Choroid plexus epithelial cell (primary cell): ENCODE results near the gene KCNQ4.

ENCODE experiments used
- DNase-seq: peaks from one replicate; pipeline ENCODE4 v3.0.0-alpha.2; 2010; ENCODE audit warnings: low read depth
- H3K4me3 ChIP-seq: 2 replicates; pipeline ENCODE4 v1.5.1; 2011; ENCODE audit warnings: low read depth, mild to moderate bottlenecking, control low read depth, low read length, moderate library complexity
- CTCF ChIP-seq: conservative IDR thresholded peaks from 2 replicates; pipeline ENCODE4 v1.5.1; 2011; ENCODE audit warnings: low read depth, mild to moderate bottlenecking, control low read depth, inconsistent platforms, low read length, moderate library complexity

Gene KCNQ4

GRCh38 chr1:40785446-40785845, 1.9 kb downstream of the KCNQ4 start:
- TF ChIP-seq CTCF: no peak
- no peak for DNase-seq
- H3K4me3 ChIP-seq: no peak overlapping the region

- no peak overlapping the region for H3K4me3 ChIP-seq
- no peak for DNase-seq
- no peak for TF ChIP-seq CTCF
These were observed 2.8 kb downstream of the KCNQ4 start for GRCh38 chr1:40786171-40786994.

GRCh38 chr1:40786995-40787705, 3.6 kb downstream of the KCNQ4 start:
- no peak overlapping the region for H3K4me3 ChIP-seq
- DNase-seq: no peak
- TF ChIP-seq CTCF: no peak

- no peak for DNase-seq
- H3K4me3 ChIP-seq: no peak overlapping the region
- TF ChIP-seq CTCF: no peak
These were observed 4.4 kb downstream of the KCNQ4 start for GRCh38 chr1:40787737-40788560.

DNA sequence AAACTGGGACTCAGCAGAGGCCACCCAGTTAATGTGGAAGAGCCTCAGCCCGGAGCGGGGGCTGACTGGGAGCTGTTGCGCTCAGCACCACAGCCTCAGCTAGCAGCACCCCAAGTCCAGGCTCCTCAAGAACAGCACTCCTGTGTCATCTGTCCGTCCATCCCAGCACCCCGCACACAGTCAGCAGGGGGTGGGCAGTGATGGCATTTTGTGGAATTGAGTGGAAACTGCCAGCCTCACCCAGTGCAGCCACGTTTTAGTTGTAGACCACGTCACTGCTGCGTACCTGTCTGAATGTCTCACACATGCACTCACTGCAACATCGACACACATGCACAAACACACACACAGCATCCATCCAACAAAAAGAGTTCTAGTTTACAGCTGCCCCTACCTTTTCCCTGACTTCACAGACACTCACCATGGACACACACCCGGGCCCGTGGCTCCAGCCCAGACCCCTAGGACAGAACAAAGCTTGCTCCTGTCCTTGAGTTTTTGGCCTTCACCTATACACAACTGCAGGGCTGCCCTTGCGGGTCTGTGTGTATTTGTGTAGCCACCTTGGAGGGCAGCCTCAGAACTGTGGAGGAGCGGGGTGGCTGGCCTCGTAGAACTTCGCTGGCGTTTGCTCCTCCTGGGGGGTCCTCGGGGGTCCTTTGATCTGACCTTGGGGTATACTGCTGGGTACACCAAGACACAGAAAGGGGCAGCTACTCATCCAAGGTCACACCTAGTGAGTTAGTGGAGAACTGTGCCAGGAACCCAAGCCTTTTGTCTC, 5.2 kb downstream of the KCNQ4 start:
- DNase-seq: no peak
- no peak for TF ChIP-seq CTCF
- H3K4me3 ChIP-seq: no peak overlapping the region

DNA sequence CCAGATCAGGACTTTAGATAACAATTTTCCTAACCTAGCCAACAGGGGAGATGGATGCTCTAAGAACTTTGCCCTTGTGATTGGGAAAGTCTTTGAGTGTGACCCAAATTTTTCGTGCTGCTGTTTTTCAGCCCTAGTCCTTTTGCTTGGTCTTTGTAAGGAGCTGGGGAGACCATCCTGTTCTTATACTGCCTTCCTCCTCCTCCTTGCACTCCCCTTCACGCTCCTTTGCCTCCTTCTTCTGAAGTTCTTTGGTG, 5.7 kb downstream of the KCNQ4 start:
- DNase-seq: no peak
- H3K4me3 ChIP-seq: no peak overlapping the region
- TF ChIP-seq CTCF: no peak
